Panc1 (cell line): ENCODE data around the gene EPX. TPM values are rescaled to one million over a fixed set of nuclear protein-coding genes. Genes with fewer than 3 reads are reported as not detected.
A peak's percentile ranks its signal among the peaks of the same experiment; 100 is the strongest.

ENCODE experiments used
- ATAC-seq: fragments of 200-7000 bp; cut with Tn5 transposase; 2 replicates; pipeline ENCODE4 v1.9.1; 2020; ENCODE audit warnings: mild to moderate bottlenecking, moderate library complexity
- BruUV-seq: library from RNA; stranded (reverse); fragments of 400-500 nt; replicated peaks from 2 replicates; lab custom pipeline; 2021; lab: Mats Ljungman, UMichigan
- CTCF ChIA-PET: fragments of 300-600 bp; sonication (Branson Sonifier 250); formaldehyde crosslinking; loops from one replicate; lab custom pipeline; 2022; ENCODE audit warnings: antibody characterized with exemption; lab: Charles Lee
- POLR2A ChIA-PET: fragments of 300-600 bp; sonication (Branson Sonifier 250); formaldehyde crosslinking; loops from one replicate; lab custom pipeline; 2022; ENCODE audit warnings: antibody characterized with exemption; lab: Charles Lee
- DNase-seq: peaks from one replicate; pipeline ENCODE4 v3.0.0-alpha.2; 2010; ENCODE audit warnings: low read depth, low spot score
- H3K27ac ChIP-seq: 2 replicates; pipeline ENCODE4 v1.5.1; 2011; ENCODE audit warnings: mild to moderate bottlenecking, low read length, inconsistent platforms
- H3K27me3 ChIP-seq: fragments of 200-500 bp; sonication (Bioruptor generic); 2 replicates; pipeline ENCODE4 v1.6.0; 2014; ENCODE audit warnings: low read length, inconsistent platforms; ENCODE audit not compliant: control insufficient read depth, insufficient read depth
- H3K36me3 ChIP-seq: fragments of 200-500 bp; sonication (Bioruptor generic); 2 replicates; pipeline ENCODE4 v1.5.1; 2014; ENCODE audit warnings: inconsistent platforms, mild to moderate bottlenecking, low read length, moderate library complexity; ENCODE audit not compliant: control insufficient read depth, insufficient read depth
- H3K4me1 ChIP-seq: 2 replicates; pipeline ENCODE4 v1.5.1; 2011; ENCODE audit warnings: inconsistent platforms, mild to moderate bottlenecking, low read length, moderate library complexity; ENCODE audit not compliant: control insufficient read depth, insufficient read depth
- H3K4me3 ChIP-seq, 2 experiments: 2 replicates each; pipeline ENCODE4 v1.5.1; 2011 to 2012; ENCODE audit warnings: low read depth in 2 of 2, low read length in 2 of 2, mild to moderate bottlenecking in 2 of 2, inconsistent platforms in 1 of 2, moderate library complexity in 1 of 2
- H3K9me3 ChIP-seq: fragments of 200-500 bp; sonication (Bioruptor generic); 2 replicates; pipeline ENCODE4 v1.5.1; 2014; ENCODE audit warnings: low read depth, mild to moderate bottlenecking, inconsistent platforms, low read length, moderate library complexity; ENCODE audit not compliant: control insufficient read depth, insufficient read depth
- CTCF ChIP-seq: fragments of 450-650 bp; IDR thresholded peaks from 2 replicates; pipeline ENCODE4 v1.5.1; 2017; ENCODE audit warnings: mild to moderate bottlenecking
- POLR2AphosphoS5 ChIP-seq: IDR thresholded peaks from 2 replicates; pipeline ENCODE4 v1.6.1; 2012; ENCODE audit warnings: mild to moderate bottlenecking, low read depth, low read length, moderate library complexity
- SIN3A ChIP-seq: IDR thresholded peaks from 2 replicates; pipeline ENCODE4 v1.6.1; 2012; ENCODE audit warnings: low read depth, mild to moderate bottlenecking, low read length, moderate library complexity, borderline replicate concordance; ENCODE audit not compliant: insufficient read depth
- TCF7L2 ChIP-seq: IDR thresholded peaks from 2 replicates; pipeline ENCODE4 v1.6.1; 2011; ENCODE audit warnings: mild to moderate bottlenecking, low read depth, low read length, inconsistent platforms
- in situ Hi-C: cut with HindIII; loops from 2 replicates; pipeline ENCODE4 v1.10.0; 2016; ENCODE audit warnings: low sequenced_read_pairs, low pct_unique_long_range_greater_than_20kb
- intact Hi-C: fragments of 100-400 bp; cut with micrococcal nuclease; formaldehyde crosslinking; loops from one replicate; pipeline ENCODE4 v1.10.0; 2022; ENCODE audit not compliant: unreplicated experiment
- total RNA-seq: library from RNA; stranded (reverse); gene quantifications from one replicate; pipeline ENCODE4 v1.2.1, GENCODE V29; 2021; ENCODE audit not compliant: unreplicated experiment
- TF ChIP-seq, protein P1 (sequence below), 2 experiments: IDR thresholded peaks; 2 replicates each; pipeline ENCODE4 v1.6.1; 2011 to 2012; ENCODE audit warnings: low read depth in 2 of 2, control low read depth in 1 of 2, low read length in 1 of 2, mild to moderate bottlenecking in 1 of 2, moderate library complexity in 1 of 2; ENCODE audit not compliant: insufficient read depth in 1 of 2

Gene EPX
- total RNA-seq, 1 experiment from 2014 or later, result not detected

GRCh38 chr17:58208344-58208743 lies 15.8 kb downstream of the EPX start:
- TF ChIP-seq CTCF, result no peak
- TF ChIP-seq SIN3A, result no peak
- BruUV-seq, result no TSS peak
- Histone ChIP-seq H3K4me3 (no peak overlapping the region), H3K27ac (no peak overlapping the region), H3K4me1 (no peaks in the 10 kb centered on the region), H3K9me3 (no peaks in the 10 kb centered on the region), H3K27me3 (no peaks in the 10 kb centered on the region), H3K36me3 (no peaks in the 10 kb centered on the region)
- ChIA-PET CTCF (no interaction called here), POLR2A (no interaction called here)
- intact Hi-C loops (no loop called here), in situ Hi-C loops (no loop called here)
- ATAC-seq (no peak), DNase-seq (no peak)

GRCh38 chr17:58210922-58211321 lies 18.4 kb downstream of the EPX start:
- ATAC-seq, result no peak
- TF ChIP-seq CTCF (peak; percentile 40), TCF7L2 (no peak), POLR2AphosphoS5 (no peak), SIN3A (no peak)
- TF ChIP-seq, protein P1, sequence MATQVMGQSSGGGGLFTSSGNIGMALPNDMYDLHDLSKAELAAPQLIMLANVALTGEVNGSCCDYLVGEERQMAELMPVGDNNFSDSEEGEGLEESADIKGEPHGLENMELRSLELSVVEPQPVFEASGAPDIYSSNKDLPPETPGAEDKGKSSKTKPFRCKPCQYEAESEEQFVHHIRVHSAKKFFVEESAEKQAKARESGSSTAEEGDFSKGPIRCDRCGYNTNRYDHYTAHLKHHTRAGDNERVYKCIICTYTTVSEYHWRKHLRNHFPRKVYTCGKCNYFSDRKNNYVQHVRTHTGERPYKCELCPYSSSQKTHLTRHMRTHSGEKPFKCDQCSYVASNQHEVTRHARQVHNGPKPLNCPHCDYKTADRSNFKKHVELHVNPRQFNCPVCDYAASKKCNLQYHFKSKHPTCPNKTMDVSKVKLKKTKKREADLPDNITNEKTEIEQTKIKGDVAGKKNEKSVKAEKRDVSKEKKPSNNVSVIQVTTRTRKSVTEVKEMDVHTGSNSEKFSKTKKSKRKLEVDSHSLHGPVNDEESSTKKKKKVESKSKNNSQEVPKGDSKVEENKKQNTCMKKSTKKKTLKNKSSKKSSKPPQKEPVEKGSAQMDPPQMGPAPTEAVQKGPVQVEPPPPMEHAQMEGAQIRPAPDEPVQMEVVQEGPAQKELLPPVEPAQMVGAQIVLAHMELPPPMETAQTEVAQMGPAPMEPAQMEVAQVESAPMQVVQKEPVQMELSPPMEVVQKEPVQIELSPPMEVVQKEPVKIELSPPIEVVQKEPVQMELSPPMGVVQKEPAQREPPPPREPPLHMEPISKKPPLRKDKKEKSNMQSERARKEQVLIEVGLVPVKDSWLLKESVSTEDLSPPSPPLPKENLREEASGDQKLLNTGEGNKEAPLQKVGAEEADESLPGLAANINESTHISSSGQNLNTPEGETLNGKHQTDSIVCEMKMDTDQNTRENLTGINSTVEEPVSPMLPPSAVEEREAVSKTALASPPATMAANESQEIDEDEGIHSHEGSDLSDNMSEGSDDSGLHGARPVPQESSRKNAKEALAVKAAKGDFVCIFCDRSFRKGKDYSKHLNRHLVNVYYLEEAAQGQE (IDR thresholded peaks at IDR 0.05; ENCODE audit: insufficient read depth in 1 of 2, low read depth in 2 of 2, low read length in 1 of 2), result no peak
- no peak for DNase-seq
- intact Hi-C loops, result no loop called here
- H3K27me3 ChIP-seq, result no peaks in the 10 kb centered on the region
- H3K9me3 ChIP-seq, result no peaks in the 10 kb centered on the region
- no peaks in the 10 kb centered on the region for H3K36me3 ChIP-seq
- no peak overlapping the region for H3K4me3 ChIP-seq
- no peaks in the 10 kb centered on the region for H3K4me1 ChIP-seq
- no TSS peak for BruUV-seq
- ChIA-PET CTCF (no interaction called here), POLR2A (no interaction called here)
- in situ Hi-C loops, result no loop called here
- H3K27ac ChIP-seq, result no peak overlapping the region
